NCI-H2227 (cell line): Measurements from ENCODE around the gene DYRK3.
A peak's percentile ranks its signal among the peaks of the same experiment; 100 is the strongest.

Source experiments
- DNase-seq: peaks from one replicate; lab custom pipeline; 2025; ENCODE audit not compliant: unreplicated experiment; lab: John Stamatoyannopoulos, UW

The DYRK3 gene

GRCh38 chr1:206658981-206659273 lies 23.6 kb downstream of the DYRK3 start:
- no peak for DNase-seq

GRCh38 chr1:206660136-206660535 lies 24.8 kb downstream of the DYRK3 start:
- DNase-seq: no peak

DNA sequence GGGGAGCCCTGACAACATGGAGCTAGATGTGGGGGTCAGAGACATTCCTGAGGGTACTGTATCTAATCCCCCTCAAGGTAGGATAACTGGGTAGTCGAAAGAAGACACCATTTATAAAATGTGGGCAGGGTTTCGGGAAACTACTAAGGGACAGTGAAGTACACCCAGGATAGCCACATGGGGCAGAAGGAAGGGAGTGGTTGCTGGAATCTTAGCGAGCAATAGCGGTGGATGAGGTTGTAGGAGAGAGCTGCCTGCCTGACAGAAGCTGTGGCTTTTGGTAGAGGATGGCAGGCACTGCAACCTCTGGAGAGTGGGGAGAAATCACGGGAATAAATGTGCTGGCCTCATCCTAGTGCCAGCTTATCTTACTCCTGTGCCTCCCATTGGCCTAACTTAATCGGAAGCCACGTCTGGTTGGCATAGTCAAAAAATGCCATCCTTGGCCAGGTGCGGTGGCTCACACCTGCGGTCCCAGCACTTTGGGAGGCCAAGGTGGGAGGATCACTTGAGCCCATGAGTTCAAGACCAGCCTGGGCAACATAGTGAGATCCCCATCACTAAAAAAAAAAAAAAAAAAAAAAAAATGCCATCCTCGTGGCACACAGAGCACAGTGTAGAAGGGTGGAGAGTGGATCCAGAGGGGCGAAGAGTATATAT lies 26.0 kb downstream of the DYRK3 start:
- no peak for DNase-seq

DNA sequence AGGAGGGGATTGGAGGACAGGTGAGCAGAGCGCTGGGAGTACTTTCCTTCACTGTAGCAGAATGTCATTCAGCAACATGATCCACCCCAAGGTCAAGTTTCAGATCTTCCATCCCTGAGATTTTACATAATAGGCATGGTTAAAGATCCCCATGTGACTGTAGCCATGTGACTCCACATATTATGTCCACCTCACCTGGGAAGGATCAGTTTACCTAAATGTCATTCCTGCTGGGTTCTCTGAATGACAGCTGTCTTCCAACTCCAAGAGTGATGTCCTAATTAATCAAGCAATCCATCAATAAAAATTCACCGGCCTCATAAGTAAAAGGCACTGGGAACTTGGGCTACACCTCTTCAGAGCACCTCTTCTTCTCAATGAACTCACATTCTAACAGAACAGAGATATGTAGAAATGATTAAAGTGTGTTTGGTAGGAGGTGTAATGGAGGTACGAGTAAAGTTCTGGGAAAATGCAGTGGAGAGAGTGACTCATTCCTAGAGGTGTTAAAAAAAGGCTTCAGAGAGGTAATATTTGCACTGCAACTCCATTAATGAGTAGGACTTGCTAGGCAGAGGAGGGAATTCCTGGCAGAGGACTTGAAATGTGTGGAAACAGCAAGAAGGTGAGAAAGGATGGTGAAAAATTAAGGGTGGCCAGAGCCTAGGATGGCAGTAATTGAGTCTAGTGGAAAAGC lies 27.2 kb downstream of the DYRK3 start:
- no peak for DNase-seq

GRCh38 chr1:206663362-206663761 lies 28.0 kb downstream of the DYRK3 start:
- no peak for DNase-seq

- peak; percentile 83 for DNase-seq
Measured at GRCh38 chr1:206663832-206664652, 28.7 kb downstream of the DYRK3 start.

DNA sequence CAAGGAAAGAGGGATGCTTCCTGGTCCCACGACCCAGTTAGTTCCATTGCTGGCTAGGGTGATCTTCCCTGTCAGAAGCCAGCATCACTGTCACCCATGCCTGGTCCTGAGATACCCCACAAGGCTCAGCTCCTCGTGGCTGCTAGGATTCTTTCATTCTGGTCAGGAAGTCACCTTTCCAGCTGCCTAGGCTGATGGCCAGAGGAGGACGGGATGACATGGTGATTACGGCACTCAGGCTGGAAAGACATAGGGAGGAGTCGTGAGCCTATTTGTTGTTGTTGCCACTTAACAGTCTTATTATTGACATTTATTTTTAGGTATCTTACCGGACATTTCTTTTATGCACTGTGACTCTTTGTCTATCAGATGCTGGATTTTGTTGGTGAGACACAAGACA lies 29.4 kb downstream of the DYRK3 start:
- DNase-seq: no peak

GRCh38 chr1:206666031-206666561 lies 30.8 kb downstream of the DYRK3 start:
- no peak for DNase-seq

DNA sequence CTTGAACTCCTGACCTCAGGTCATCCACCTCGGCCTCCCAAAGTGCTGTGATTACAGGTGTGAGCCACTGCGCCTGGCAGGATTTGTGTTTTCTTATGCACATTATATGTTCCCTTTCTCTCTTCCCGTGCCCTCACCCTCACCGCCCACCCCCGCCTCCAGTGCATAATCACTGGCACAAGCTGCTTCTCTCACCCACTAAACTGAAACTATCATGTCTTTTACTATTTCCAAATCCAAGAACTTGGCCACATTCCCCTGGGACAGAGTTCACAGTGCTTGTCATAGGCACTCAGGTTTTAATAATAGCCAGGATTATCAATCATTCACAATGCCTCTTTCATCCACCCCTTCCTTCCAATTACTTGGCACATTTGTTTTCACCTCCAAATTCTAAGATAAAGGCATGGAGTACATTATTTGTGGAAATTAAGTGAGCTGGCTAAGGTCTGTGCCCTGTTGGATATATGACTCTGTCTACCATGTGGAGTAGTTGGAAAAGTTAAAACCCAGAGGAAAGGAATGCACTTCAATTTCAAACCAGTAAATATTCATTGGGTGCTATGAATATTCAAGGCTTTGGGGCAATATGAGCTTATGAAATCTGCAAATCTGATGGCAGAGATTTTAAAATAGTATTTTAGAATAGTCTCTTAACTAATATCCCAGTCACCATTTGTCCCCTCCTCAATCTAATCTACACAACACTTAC lies 31.8 kb downstream of the DYRK3 start:
- no peak for DNase-seq

- DNase-seq: no peak
Measured at GRCh38 chr1:206668351-206668750, 33.0 kb downstream of the DYRK3 start.

DNA sequence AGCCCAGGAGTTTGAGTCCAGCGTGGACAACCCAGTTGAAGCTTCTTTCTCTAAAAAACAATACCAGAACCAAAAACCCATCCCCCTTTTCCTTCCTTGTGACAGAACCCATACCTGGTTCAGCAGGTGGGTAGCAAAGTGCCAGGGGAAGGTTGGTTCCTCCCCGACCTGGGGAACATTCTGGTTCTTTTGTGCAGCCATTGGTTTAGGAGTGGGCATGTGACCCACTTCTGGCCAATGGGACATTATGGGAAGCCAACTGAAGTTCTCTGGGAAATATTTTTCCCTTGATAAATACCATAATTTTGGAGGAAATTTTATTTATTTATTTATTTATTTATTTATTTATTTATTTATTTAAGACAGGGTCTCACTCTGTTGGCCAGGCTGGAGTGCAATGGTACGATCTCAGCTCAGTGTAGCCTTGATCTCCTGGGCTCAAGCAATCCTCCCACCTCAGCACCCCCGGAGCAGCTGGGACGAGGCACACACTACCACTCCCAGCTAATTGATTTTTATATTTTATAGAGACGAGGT lies 33.6 kb downstream of the DYRK3 start:
- DNase-seq: no peak

DNA sequence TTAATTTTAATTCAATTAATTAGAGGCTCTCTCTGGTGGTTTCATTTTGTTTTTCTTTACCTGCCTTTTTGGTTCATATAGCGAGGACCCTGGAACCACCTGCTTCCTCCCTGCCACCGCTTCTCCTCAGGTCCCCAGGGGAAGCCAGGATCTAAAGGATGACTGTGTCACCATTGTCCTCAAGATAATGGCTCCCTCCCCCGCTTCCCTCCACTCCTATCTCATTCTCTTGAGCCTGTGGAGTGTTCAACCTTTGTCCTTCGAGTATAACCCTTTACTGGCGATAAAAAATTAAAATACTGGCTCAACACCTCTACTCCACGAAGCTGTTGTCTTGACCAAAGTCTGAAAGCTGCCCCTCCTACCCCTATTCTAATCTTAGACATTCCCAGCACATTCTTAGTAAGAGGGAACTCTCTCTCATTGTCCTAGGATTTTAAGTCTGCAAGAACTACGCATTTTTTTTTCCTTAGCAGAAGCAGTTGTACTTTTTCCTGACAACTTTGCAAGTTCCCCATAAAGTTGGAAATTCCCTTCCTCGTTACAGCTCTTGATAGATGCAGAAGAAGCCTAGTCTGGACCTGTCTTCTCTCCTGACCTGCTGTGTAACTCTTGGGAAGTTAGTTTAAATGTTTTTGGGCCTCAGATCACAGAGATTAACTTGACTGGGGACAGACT lies 36.8 kb downstream of the DYRK3 start:
- no peak for DNase-seq

DNA sequence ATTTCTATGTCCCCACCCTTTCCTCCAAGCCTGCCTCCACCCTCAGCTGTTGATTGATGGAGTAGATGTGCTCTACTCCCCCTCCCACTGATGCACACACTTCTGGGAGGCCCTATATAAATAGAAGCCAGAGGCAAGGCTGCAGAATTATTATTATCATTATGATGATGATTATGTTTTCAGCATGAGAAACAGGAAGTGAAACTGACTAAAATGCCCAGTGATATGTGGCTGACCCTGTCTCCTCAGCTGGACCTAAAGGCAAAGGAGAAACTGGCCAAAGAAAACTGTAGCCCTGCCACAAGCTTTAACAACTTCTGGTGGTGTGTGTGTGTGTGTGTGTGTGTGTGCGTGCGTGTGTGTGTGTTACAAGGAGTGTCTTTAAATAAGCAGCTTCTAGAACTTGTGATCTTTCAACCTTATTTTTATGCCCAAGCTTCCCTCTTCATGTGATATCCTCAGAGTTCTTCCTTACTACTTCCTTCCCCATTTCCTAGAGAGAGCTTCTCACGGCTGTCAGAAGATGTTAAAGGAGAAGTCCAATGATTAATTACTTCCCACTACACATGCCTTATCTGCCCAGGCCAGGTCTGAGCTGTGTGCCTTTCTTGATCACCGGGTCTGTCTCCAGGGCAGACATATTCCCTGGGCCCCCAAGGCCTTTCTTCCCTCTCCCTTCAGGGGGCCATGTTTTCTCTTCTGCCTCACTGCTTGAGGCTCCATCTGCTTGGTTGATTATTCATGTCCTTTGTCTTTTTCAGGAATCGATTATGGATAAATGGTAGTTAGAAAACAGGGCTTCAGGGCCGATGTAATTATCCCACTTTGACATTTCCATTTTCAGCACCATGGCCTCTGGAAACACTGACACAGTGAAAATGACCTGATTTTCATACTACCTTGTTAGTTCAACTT lies 37.8 kb downstream of the DYRK3 start:
- peak; percentile 39 for DNase-seq

DNA sequence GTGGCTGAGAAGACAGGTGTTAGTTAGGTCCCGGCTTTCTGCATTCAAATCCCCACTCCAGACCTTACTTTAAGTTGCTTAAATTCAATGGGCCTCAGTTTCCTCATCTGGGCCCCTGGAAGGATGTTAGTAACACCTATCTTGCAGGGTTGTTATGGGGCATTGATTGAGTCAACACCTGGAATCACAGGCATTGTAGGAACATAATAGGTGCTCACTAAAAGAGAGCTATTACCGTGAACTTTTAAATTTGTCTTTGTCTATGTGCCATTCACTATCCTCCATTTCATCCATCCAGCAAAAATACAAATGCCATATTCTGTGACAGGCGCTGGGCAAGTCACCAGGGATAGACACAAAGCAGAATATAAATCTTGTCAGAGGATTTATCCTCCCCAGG lies 38.9 kb downstream of the DYRK3 start:
- no peak for DNase-seq

DNA sequence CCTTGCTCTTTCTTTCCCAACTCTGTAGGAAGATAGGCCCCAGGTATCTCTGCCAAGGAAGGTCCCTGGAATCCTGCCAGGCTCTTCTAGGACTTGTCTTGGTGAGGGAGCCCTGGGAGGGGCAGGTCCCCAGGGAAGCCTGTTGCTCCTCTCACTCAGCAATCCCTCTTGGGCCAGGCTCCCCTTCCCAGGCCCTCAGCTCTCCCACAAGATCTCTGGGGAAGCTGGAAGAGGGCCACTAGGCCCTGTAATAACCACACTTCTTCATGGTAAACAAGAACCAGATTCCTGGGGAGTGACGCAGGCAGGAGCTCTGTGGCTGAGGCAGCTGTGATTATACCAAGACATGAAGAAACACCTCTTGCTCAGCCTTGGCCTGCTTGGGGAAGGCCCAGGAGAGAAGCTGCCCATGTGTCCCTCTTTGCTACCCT lies 39.4 kb downstream of the DYRK3 start:
- no peak for DNase-seq

DNA sequence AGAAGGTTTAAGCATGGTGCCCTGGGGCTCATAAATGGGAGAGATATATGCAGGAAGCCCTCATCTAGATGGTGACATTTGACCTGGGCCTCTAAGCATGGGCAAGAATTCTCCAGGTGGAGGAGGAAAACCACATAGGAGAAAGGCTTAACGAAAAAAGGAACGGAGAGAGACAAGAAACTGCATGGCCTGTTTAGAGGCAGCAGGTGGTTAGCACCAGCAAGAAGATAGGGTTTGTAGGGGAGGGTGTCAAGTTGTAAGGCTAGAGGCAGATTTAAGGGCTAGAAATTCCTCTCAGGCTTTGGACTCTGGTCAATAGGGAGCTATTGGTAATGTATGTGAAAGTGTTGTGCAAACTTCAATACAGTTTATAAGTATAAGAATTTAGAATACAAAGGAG lies 41.2 kb downstream of the DYRK3 start:
- no peak for DNase-seq

DNA sequence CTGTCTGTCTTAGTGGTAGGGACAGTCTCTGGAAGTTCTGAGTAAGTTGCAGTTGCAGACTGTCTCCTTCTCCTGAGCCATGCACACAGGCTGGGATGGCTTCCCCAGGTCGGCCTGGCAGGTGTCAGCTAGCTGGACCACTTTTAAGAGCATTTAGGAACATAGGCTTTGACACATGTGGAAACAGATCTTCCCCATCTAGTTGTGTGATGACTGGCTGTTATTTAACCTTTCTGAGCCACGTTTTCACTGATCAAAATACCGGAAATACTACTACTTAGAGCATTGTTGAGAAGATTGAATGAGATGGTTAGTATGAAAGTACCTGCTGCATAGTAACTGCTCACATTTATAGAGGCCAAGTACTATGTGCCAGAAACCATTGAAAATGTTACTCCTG lies 43.2 kb downstream of the DYRK3 start:
- no peak for DNase-seq

- DNase-seq: no peak
Measured at GRCh38 chr1:206679738-206680211, 44.4 kb downstream of the DYRK3 start.

- no peak for DNase-seq
Measured at GRCh38 chr1:206680279-206680678, 44.9 kb downstream of the DYRK3 start.
